Measurements from ENCODE around the gene DNAH7.
A peak's percentile ranks its signal among the peaks of the same experiment; 100 is the strongest.

DNAH7 gene

GRCh38 chr2:196076778-196077568, 8.3 kb upstream of the DNAH7 start:
- DNase-seq, result no peak

DNA sequence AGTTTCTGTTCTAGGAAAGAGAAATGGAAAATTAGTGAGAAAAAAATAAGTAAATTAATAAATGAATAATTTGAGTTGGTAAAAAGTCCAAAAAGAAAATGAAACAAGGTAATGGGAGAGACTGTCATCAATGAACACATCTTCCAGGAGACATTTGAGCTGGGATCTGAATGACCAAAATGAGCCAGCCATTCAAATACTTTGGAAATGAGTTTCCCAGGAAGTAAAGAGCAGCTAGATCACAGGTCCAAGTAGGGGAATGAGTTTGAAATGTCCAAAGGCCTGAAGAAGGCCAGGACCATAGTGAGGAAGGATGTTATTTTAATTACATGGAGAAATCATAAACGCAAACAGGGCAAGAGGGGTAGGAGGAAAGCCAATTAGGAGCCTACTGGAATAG, 6.6 kb upstream of the DNAH7 start:
- DNase-seq, result no peak

DNA sequence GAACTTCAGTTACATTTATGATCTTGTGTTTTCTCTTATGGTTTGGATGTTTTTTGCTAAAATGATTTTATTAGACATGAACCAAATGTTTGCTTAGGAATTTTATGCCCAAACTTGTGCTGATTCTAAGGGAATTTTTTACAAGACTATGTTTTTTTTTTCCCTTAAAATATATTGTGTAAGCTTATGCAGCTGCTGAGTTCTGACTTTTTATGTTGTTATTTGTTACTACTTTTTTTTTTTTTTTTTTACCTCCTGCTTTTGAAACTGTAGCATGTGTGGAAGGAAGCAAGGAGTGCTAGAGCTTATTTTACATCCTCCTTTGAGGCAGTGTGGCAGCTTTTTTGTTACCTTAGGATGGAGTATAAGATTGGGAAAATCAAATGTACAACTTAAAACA, 6.0 kb upstream of the DNAH7 start:
- no peak for DNase-seq

- no peak for DNase-seq
Measured at GRCh38 chr2:196073521-196073920, 4.9 kb upstream of the DNAH7 start.

DNA sequence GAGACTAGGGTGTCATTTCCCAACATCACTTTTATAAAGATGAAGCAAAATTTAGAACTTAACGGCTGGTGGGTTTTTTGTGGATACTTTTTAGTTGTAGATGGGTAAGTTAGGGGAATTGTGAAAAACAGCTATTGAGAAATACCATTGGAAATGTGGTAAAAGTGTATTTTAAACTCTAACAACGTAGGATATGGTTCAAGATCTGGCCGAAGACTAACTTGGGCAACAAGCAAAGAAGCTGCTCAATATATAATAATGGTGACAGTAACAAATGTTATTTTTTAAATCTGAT, 1.6 kb downstream of the DNAH7 start:
- no peak for DNase-seq

DNA sequence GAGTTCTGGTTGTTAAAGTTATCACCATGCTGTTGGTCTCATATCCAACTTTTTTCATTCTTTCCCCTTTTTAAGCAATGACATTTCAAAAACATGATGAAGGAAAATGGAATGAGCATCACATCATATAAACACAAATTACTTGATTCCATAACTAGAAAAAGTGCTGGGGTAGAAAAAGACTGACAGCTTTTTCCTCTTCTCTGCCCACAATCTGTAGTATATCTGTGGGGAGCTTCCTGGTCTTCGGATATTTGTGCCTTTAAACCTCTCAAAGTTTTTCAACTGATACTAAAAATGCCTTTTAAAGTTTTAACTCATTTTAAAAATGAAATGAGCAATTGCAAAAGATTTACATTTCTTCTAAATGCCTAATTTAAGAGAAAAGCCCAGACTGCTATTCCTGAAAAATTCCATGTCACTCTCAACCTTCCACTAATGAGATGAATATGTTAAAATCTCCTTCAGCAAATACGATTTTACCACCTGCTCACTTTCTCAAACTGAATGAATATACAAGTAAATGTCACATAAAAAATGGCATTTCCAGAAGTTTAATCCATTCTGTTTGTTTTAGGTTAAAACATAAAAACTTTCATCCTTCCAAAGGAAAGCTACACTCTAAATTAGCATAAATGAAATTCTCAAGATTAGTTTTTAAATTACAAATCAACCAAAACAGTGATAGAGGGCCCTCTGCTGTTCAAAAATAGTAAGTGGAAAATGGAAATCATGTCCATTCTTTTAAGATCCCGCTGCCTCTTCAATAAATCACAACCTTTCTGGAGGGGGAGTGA, 2.1 kb downstream of the DNAH7 start:
- DNase-seq, result no peak

DNA sequence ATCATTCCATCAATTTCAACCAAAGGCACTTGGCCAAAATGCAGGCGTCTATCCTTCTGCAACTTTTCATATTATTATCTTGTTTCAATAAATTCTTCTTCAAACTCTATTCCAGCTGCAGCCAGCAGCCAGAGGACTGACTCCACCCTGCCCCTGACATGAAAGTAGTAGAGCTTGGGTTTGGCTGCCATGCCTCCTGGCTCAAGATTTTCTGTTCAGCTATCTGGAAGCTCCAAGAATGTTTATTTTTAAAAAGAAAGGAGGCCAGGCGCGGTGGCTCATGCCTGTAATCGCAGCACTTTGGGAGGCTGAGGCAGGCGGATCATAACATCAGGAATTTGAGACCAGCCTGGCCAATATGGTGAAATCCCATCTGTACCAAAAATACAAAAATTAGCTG, 4.9 kb downstream of the DNAH7 start:
- no peak for DNase-seq

DNA sequence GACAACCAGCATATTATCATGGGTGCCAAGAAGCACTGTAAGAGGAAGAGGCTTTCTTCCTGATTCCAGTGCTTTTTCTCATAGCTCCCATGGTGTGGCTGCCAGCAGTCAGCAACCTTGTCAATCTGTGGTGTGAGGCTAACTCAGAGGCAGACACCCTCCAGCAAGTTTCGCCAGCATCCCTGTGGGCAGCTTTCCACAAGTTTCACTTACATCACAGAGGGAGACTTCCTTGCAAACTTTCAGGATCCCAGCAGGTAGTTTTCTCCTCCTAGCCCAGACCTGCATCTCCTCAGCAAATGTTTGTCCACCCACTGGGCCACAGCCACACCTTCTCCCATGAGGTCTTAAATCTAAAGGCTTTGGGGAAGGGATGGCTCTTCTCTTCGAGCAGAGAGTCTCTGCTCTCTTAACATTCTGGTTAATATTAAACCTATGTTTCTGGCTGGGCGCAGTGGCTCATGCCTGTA, 9.1 kb downstream of the DNAH7 start:
- peak; percentile 72 for DNase-seq

DNA sequence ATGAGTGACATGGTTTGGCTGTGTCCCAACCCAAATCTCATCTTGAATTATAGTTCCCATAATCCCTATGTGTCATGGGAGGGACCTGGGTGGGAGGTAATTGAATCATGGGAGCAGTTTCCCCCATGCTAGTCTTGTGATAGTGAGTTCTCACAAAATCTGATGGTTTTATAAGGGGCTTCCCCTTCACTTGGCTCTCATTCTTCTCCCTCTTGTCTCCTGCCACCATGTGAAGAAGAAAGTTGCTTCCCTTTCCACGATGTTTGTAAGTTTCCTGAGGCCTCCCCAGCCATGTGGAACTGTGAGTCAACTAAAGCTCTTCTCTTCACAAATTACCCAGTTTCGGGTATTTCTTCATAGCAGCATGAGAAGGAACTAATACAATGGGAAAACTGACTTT, 14.0 kb downstream of the DNAH7 start:
- no peak for DNase-seq

- DNase-seq, result peak; percentile 62
Measured at GRCh38 chr2:196046123-196046917, 22.3 kb downstream of the DNAH7 start.

GRCh38 chr2:196041786-196042185, 26.9 kb downstream of the DNAH7 start:
- DNase-seq, result no peak

- DNase-seq, result no peak
Measured at GRCh38 chr2:196040218-196040617, 28.4 kb downstream of the DNAH7 start.

DNA sequence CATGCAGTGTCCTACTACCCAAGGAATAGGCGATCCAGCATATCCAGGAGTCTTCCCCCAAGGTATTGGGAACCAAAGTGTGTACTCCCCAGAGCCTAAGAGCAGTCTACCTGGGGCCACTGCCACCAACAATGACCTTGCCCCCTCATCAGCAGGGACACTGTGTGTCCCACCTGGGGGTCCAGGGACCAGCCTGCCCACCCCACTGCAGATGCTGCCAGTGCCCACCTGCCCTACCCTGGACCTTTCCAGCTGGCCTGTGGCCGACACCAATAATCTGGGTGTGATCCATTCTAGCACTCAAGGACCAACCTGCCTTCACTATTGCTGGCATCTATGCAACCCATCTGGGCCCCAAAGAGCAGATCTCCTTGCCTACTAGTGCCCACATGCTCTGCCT, 32.2 kb downstream of the DNAH7 start:
- no peak for DNase-seq

GRCh38 chr2:196018037-196018436, 50.6 kb downstream of the DNAH7 start:
- DNase-seq, result no peak

- no peak for DNase-seq
Measured at GRCh38 chr2:196012314-196012713, 56.3 kb downstream of the DNAH7 start.

- DNase-seq, result no peak
Measured at GRCh38 chr2:196000551-196000950, 68.1 kb downstream of the DNAH7 start.

DNA sequence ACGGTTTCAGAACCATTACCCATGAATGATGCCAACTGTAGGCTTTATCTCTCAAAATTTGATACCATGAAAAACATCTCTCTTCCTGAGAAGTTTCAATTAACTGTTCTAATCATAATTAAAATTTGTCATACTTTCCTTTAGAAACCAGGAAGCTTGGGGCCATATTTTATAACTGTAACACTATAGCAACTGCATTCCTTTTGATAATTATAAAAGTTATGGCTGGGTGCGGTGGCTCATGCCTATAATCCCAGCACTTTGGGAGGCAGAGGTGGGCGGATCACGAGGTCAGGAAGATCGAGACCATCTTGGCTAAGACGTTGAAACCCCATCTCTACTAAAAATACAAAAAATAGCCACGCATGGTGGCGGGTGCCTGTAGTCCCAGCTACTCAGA, 70.6 kb downstream of the DNAH7 start:
- DNase-seq, result no peak

DNA sequence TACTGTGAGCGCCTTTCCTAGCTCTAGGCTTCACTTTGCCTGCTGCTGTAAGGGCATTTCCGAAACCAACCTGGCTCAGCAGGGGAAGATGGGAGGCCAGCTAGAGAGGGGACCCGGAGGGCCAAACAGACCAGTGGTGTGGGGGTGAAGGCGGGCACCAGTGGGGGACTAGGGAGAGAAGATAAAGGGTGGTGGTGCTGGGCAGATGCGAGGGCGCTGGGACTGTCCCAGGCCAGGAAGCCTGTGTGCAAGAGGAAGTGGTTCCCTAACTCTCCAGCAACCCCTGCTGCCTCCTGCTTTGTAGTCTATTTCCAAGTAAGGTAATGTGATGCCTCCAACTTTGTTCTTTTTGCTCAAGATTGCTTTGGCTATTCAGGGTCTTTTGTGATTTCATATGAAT, 73.1 kb downstream of the DNAH7 start:
- no peak for DNase-seq

DNA sequence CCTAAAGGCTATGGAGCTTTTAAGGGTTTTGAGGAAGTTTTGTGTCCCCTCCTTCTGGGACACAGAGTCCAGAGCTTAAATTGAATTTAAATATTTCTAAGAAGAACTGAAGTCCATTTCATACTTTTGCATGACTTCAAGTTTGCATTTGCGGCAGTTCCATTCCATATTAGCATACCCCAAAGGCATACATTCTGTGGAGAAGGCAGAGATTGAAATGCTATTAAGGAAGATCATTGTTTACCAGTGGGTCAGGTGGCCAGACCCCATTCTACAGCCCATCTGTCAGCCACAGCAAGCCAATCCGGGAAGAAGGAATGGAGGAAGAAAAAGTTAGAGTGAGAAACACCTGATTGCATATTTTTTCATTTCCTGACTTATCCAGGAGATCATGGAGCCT, 75.0 kb downstream of the DNAH7 start:
- DNase-seq, result no peak

DNA sequence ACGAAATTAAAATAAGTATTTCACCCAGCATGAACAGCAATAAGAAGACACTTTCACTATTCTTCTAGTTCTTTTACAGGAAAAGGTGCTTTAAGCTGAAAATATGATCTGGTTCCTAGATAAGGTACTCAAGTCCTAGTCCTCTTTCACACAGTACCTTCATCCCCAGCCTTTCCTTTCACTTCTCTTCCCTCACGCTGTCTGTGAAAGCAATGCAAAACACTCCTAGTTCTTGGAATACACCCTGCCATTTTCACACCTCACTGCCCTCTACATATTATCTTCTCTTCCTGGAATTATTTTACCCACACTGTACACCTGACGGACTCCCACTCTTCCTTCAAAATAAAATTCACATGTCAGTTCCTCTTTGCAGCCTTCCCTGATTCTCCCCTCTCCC, 82.9 kb downstream of the DNAH7 start:
- no peak for DNase-seq

DNA sequence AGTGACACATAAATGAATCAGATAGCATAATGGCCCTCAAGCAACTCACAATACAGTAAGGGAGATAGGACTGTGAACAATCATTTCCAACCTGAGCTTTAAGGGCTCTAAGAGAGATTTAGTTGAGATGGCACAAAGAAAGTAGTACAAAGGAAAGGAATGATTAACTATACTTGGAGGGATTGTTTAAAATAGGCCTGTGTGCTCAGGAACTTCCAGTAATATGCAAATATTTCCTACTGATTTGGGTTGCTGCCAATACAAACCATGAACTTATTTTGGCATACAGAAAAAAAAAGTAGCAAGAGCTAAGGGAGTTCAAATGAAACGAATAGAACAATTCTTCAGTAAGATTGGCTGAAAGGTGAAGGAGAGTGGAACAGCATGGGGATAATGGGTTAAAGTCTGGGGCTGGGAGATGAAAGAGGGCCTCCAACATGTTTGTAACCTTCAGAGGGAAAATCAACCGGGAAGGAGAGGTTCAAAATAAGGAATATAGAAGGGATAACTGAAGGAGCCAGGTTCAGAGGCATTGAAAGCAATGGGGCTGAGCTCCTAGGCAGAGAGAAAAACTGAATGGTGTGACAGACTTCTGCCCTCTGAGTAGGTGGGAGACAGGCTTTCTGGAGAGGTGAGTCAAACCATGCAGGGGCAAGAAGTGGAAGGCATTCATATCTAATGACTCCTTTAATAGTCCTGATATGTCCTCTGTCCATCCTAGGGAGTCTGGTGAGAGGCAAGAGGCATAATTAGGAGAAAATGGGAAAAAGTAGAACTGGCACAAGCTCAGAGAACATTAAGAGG, 83.5 kb downstream of the DNAH7 start:
- no peak for DNase-seq

DNA sequence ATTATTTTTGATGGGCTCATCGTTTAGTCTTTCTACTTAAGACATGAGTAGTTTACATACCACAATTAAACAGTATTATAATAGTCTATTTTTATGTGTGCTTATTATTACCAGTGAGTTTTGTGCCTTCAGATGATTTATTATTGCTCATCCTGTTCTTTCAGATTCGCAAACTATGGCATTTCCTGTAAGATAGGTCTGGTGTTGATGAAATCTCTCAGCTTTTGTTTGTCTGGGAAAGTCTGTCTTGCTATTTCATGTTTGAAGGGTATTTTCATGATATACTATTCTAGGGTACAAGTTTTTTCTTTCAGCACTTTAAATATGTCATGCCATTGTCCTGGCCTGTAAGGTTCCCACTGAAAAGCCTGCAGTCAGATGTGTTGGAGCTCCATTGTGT, 101.3 kb downstream of the DNAH7 start:
- DNase-seq, result peak; percentile 51

DNA sequence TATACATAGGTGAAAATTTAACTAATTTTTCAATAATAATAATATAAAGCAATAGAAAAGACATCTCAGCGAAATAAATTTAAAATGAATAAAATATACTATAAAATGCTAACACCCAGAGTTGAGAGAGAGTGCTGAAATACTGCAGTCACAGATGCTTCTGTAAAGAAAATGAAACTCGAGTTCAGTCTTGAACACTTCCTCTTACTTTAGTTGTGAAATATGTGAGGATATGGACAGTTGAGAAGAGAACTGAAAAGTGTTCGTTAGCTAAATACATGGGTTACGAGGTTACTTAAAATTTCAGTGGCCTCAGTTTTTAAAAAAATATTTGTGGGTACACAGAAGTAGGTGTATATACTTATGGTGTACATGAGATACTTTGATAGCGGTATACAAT, 106.8 kb downstream of the DNAH7 start:
- DNase-seq, result no peak
